Kidney glomerular epithelial cell (primary cell): ENCODE results near the gene JMJD7.

Experiments used
- DNase-seq: peaks from one replicate; lab custom pipeline; 2025; lab: John Stamatoyannopoulos, UW

JMJD7 gene

DNA sequence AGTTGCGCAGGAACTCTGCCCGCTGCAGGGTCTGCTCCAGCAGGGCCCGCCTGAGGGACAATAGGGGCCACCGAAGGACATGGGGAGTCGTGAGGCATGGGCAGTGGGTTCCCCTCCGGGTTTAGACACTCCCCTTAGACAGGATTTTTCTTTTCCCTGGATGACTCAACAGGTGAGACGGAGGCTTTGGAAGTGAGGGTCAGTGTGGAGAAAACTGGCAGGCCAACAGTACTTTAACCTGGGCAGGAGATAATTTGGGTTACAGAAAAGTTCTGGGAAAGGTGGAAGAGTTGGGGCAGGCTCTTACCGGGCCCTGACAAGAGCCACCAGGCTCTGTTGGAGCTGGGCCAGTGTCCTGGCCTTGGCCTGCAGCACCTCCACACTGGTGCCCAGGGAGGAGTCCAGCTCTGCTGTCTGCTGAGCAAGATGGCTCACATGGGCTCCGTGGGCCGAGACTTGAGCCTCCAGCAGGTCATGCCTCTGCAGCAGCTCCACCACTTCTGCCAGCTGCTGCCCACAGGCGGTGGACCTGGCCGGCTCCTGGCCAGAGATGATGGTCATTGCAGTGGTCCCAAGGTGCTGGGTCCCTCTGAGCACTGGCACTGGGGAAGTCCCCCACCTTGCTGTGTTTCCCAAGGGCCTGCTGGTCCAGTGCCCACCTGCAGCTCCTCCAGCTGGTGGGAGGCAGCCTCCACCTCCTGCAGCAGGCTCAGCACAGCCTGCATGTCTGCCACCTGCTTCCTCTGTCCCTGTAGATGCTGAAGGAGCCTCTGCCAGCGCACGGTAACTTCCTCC lies 55.0 kb downstream of the JMJD7 start:
- no peak for DNase-seq

DNA sequence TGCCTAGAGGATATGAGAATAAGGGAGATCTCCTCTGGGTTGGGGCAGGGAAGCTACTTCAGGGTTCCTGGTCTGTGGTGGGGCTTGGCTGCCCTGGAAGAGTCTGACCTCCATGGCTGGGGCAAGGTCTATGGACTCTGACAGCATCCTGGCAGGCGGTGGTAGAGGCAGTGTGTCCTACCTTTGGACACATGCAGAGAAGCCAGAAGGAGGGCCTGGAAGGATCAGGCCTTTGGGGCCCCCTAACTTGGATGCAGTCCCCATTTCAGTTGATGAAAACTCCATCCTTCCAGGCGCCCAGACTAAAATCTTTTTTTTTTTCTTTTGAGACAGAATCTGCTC lies 55.6 kb downstream of the JMJD7 start:
- no peak for DNase-seq

- no peak for DNase-seq
These were observed 56.6 kb downstream of the JMJD7 start for GRCh38 chr15:41884458-41884857.

DNA sequence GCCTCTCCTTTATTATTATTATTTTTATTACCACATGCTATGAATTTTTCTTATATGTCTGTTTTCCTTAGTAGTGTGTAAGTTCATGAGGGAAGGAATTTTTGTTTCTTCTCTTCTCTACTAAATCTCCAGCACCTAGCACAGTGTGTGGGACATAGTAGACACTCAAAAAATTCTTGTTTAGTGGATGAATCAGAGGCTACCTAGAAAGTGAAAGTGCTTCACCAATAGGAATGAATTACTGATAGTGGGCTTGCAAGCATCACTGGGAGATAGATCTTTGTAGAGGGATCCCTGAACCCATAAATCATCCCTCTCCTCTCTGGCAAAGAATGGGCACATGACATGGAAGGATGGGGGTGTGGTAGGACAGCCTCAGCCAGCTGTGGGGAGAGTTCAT lies 57.4 kb downstream of the JMJD7 start:
- no peak for DNase-seq

DNA sequence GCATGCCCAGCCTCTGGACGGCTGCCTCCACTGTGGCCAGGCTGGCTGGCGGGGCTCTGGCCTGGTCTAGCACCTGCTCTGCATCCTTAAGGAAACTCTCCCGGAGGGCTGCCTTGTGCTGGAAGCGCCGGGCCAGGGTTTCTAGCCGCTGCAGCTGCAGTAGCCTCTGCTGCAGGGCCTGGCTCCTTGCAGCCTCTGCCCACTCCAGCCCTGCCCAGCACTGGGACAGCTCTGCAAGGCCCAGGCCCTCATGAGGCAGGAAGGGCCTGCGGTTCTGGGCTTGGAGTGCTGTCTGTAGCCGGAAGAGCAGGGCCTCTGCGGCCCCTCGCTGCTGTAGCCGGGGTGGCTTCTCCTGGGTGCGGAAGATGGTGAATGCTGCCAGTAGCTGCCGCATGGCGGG lies 57.9 kb downstream of the JMJD7 start:
- DNase-seq = no peak

GRCh38 chr15:41886741-41887140 lies 58.8 kb downstream of the JMJD7 start:
- no peak for DNase-seq

DNA sequence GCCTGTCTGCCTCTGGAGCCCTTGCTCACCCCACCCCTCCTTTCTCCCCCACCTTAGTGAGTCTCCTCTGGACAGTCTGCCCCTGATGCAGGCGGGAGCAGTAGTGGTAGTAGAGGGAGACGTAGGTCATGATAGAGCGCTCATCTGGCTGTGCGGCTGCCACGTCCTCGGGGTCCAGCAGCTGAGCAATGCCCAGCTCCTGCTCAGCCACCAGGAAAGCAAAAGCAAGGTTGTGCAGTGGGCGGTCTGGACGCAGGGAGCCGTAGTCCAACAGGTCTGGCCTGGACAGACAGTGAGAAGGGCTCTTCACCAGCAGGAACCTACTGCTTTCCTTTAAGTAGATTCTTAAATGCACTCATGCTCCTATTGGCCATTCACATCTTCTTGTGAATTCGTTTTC lies 59.3 kb downstream of the JMJD7 start:
- no peak for DNase-seq
